IPS-18a (cell line): Measurements from ENCODE around the gene TRABD.

Experiments used
- H3K27ac ChIP-seq: one replicate; pipeline ENCODE4 v1.5.1; 2013; ENCODE audit warnings: low read length
- H3K27me3 ChIP-seq: one replicate; pipeline ENCODE4 v1.6.1; 2013; ENCODE audit warnings: mild to moderate bottlenecking, low read length; ENCODE audit not compliant: control insufficient read depth, insufficient read depth
- H3K36me3 ChIP-seq: one replicate; pipeline ENCODE4 v1.6.1; 2013; ENCODE audit warnings: low read depth, low read length; ENCODE audit not compliant: control insufficient read depth
- H3K4me1 ChIP-seq: one replicate; pipeline ENCODE4 v1.6.1; 2013; ENCODE audit warnings: low read depth, low read length; ENCODE audit not compliant: control insufficient read depth
- H3K4me3 ChIP-seq: one replicate; pipeline ENCODE4 v1.5.1; 2013; ENCODE audit warnings: low read length
- H3K9ac ChIP-seq: one replicate; pipeline ENCODE4 v1.6.1; 2013; ENCODE audit warnings: mild to moderate bottlenecking, low read length, moderate library complexity
- H3K9me3 ChIP-seq: one replicate; pipeline ENCODE4 v1.6.1; 2013; ENCODE audit warnings: low read depth, low read length; ENCODE audit not compliant: control insufficient read depth

Gene TRABD

GRCh38 chr22:50177537-50178470 lies 7.9 kb upstream of the TRABD start:
- no peak overlapping the region for H3K9ac ChIP-seq
- H3K4me1 ChIP-seq = no peaks in the 10 kb centered on the region

DNA sequence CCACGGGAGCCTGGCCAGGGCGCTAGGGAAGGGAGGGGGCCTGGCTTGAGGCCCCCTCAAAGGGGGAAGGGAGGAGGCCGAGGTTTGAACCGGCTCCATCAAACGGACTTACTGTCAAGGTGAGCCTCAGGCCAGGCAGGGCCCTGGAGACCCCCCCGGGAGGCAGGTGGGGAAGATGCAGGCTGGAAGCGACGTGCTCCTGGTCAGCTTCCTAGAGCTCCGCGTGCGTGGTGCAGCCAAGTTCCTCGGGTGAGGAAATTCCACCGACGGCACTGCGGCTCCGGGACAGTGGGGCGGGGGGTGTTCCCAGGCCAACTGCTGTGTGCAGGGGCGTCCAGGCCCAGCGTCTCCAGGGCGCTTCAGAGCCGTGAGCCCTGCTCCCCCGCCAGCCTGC lies 7.2 kb upstream of the TRABD start:
- Histone ChIP-seq H3K27ac (no peak overlapping the region), H3K36me3 (no peaks in the 10 kb centered on the region), H3K4me1 (no peaks in the 10 kb centered on the region), H3K4me3 (no peak overlapping the region), H3K27me3 (no peaks in the 10 kb centered on the region), H3K9me3 (no peaks in the 10 kb centered on the region), H3K9ac (no peak overlapping the region)

More at GRCh38 chr22:50177537-50178470, 7.9 kb upstream of the TRABD start:
- Histone ChIP-seq H3K4me3 (no peak overlapping the region), H3K9me3 (no peaks in the 10 kb centered on the region), H3K36me3 (no peaks in the 10 kb centered on the region), H3K27me3 (no peaks in the 10 kb centered on the region), H3K27ac (no peak overlapping the region)

DNA sequence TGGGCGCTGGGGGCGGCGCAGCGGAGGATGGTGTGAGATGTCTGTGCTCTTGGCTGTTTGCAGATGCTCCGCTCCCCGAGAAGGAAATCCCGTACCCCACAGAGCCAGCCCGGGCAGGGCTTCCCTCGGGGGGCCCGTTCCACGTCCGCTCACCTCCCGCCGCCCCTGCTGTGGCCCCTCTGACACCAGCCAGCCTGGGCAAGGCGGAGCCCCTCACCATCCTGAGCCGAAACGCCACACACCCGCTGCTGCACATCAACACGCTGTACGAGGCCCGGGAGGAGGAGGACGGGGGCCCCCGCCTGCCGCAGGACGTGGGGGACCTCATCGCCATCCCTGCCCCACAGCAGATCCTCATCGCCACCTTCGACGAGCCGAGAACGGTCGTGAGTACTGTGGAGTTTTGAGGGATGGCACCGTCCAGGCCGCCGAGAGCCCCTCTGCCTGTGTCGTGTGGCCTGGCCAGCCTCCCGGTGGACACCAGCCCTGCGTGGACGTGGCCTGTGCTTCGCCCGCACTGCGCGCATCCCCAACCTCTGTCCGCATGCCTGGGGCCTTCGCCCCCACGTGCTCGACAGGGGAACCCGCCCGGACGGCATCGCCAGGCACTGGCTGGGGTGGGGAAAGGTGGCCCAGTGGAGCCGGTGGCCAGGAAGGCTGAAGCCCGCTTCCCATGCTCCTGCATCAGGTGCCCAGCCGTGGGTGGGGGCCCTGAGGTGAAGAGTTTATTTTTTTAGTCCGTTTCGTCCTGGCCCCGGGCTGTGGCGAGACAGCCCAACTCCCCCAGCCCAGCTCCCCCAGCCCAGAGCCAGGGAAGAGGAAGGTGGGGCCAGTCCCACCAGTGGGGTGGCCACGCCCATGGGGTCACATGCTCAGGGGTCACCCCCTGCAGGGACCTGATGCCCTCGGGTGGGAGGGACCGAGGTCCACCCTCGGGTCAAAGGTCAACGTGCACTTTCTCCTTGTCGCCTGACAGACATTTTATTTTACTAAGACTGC lies 6.5 kb upstream of the TRABD start:
- no peaks in the 10 kb centered on the region for H3K27me3 ChIP-seq
- H3K27ac ChIP-seq = no peak overlapping the region
- H3K4me1 ChIP-seq = no peaks in the 10 kb centered on the region
- H3K9ac ChIP-seq = no peak overlapping the region
- no peaks in the 10 kb centered on the region for H3K36me3 ChIP-seq
- H3K9me3 ChIP-seq = no peaks in the 10 kb centered on the region
- H3K4me3 ChIP-seq = no peak overlapping the region

DNA sequence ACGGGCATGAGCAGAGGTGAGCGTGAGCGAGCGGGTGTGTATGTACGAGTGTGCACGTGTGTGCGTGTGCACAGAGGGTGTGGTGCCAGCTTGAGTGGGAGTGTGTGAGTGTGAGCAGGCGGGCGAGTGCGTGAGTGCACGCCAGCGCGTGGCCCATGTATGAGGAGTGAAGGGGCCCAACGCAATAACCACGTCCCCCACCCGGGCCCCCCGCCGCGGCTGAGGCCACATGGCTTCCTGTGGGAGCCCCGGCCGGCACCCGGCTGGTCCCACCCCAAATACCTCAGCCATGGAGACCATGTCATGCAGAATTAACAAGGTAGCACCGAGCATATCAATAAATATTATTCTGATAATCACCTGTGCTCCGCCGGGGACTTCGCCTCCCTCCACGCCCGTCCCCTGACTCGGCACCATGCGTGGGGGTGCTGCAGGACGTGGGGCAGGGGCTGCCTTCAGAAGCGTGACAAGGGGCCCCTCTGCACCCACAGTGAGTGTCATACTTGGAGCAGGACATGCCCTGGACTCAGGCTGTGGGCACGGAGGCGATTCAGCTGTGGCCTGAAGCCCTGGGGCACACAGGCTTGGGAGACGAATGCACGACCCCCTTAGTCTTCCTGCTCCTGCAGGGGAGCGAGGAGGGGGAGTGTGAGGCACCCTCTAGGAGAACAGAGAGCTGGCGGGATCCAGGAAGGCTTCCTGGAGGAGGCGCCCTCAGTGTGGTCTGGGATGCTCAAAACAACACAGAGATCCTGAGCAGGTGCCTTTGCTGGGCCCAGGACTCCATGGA lies 5.6 kb upstream of the TRABD start:
- H3K9me3 ChIP-seq = no peaks in the 10 kb centered on the region
- H3K4me3 ChIP-seq = no peak overlapping the region
- H3K36me3 ChIP-seq = no peaks in the 10 kb centered on the region
- H3K27me3 ChIP-seq = no peaks in the 10 kb centered on the region
- H3K27ac ChIP-seq = no peak overlapping the region
- no peaks in the 10 kb centered on the region for H3K4me1 ChIP-seq
- no peak overlapping the region for H3K9ac ChIP-seq

DNA sequence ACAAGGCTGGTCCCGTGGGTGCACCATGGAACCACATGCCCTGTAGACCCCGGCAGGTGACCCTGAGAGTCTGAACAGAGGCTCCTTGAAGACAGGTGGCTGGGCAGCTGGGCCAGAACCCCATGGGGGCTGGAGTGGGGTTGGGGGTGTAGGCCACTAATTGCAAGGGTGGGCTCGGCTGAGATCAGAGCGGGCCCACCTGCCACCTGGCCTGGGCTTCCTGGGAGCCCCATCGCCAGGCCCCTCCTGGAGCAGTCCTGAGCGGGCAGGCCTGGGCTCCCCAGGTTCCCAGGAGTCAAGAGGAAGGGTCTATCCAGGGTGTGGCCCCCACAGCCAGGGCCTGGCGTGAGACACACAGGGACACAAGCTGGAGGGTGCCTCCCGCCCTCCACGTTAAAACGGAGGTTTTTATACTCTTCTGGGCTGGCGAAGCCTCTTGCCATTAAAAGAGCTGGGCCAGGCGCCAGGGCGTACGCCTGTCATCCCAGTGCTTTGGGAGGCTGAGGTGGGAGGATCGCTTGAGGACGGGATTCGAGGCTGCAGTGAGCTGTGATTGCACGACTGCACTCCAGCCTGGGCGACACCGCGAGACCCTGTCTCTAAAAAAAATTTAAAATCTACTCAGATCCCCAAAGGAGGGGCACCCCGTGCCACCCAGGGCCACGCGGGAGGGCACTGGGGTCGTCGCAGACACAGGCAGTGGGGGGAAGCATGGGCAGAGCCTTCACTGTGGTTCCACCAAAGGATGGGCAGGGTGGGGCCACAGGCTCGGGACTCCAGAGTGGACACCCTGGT lies 4.8 kb upstream of the TRABD start:
- Histone ChIP-seq H3K9me3 (no peaks in the 10 kb centered on the region), H3K4me1 (no peaks in the 10 kb centered on the region), H3K9ac (no peak overlapping the region)

GRCh38 chr22:50182176-50183081 lies 3.3 kb upstream of the TRABD start:
- Histone ChIP-seq H3K4me1 (no peaks in the 10 kb centered on the region), H3K27ac (no peak overlapping the region), H3K9me3 (no peaks in the 10 kb centered on the region), H3K9ac (no peak overlapping the region), H3K4me3 (no peak overlapping the region), H3K27me3 (no peaks in the 10 kb centered on the region), H3K36me3 (no peaks in the 10 kb centered on the region)

More for the DNA sequence above, 4.8 kb upstream of the TRABD start:
- Histone ChIP-seq H3K27ac (no peak overlapping the region), H3K27me3 (no peaks in the 10 kb centered on the region), H3K4me3 (no peak overlapping the region), H3K36me3 (no peaks in the 10 kb centered on the region)

DNA sequence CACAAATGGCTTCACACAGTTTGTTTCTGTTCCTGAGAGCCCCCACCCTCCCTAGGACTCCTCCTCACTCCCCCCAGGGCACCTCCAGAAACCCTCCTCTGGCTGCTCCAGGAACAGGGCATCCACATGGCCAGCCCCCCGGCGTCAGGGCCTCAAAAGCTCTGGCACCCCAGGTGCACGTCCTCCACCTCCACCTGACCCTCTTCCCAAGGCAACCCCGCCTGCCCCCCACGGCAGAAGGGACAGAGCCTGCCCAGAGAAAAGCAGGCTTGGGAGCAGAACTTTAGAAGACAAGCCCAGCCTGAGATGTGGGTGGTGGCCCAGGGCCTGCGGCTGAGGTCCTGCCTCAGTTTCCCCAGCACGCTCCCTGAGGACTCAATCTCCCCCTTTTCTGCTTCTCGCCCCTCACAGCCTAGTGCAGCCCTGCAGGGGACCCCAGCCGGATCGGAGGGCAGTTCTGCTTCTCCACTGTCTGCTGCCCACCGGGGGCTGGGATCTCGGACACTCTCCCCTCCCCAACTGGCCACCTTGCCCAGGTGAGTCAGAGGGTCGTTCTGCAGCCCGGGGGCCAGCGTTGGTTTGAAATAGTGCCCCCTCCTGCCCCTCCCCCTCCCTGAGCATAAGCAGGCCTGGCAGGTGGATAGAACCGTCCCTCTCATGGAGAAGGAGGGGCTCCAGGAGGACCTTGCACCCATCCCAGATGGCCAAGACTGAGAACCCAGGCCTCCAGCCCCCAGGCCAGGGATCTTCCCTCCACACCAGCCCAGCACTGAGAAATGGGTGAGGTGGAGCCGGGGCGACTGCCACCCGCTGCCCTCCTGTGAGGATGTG lies 2.4 kb upstream of the TRABD start:
- Histone ChIP-seq H3K36me3 (no peaks in the 10 kb centered on the region), H3K4me3 (no peak overlapping the region), H3K9ac (no peak overlapping the region), H3K4me1 (no peaks in the 10 kb centered on the region), H3K27ac (no peak overlapping the region), H3K27me3 (no peaks in the 10 kb centered on the region), H3K9me3 (no peaks in the 10 kb centered on the region)

DNA sequence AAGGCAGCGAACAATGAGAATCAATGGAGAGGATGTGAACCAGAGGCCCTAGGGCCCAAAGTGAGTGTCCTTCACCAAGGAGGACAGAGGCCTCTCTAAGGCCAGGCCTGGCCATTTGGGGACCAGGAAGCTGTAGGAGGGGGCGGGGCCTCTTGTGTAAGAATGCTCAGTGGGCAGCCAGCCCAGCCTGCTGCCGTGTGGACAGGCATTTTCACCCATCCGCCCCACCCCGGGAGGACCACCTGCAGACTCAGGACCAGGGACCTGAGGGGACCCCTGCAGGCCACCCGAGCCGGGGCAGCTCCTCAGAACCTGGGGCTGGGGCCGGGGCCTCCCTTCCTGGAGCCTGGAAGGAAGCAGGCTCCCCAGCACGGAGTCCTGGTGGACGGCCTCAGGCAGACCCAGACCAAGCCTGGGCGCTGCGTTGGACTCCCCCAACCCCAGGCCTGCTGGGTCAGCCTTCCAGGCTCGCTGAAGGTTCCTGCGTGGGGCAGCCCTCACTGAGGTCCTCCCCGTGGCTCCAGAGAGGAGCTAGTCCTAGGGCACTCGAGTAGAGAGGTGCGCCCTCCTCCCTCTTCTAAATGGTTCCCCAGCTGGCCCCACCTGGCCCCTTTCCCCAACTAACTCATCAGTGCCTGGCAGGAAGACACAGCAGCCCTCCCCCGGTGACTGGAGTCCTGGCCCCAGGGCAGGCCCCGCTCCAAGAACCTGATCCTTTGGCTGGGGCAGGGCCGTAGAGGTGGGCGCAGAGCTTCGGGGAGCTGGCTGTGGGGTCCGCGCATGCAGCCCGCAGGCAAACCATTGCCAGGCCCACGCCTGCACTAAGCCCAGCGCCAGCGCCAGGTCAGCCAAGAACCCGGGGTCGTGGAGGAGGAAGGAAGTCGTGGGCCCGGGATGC lies 1.5 kb upstream of the TRABD start:
- Histone ChIP-seq H3K4me3 (no peak overlapping the region), H3K9me3 (no peaks in the 10 kb centered on the region), H3K9ac (no peak overlapping the region), H3K4me1 (no peaks in the 10 kb centered on the region), H3K27me3 (no peaks in the 10 kb centered on the region), H3K36me3 (no peaks in the 10 kb centered on the region), H3K27ac (no peak overlapping the region)

DNA sequence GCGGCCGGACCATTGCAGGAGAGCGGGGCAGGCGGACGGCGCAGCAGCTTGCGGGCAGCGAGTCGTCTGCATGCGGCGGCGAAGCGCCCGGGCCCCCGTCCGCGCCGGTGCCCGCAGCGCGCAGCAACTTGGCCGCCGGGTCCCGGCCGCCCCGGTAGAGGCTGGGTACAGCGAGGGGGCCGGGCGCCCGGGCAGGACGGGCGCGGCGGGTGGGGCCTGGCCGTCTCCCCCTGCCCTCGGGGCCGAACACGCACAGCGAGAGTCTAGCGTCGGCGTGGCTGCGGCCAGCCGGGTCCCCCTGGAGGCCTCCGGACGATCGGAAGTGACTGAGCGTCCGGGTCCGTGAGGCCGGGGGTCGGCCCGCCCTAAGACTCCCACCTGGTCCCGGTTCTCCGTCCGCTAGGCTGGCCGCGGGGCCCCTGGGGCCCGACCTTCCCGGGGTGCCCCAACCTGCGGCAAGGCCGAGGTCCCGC lies 775 bp upstream of the TRABD start:
- Histone ChIP-seq H3K9ac (no peak overlapping the region), H3K4me1 (no peaks in the 10 kb centered on the region), H3K4me3 (no peak overlapping the region), H3K27ac (no peak overlapping the region), H3K9me3 (no peaks in the 10 kb centered on the region), H3K27me3 (no peaks in the 10 kb centered on the region), H3K36me3 (no peaks in the 10 kb centered on the region)
